ENCODE results near the gene SSTR3. TPM values are rescaled to one million over a fixed set of nuclear protein-coding genes. Genes with fewer than 3 reads are reported as not detected.

SSTR3 gene
- polyA plus RNA-seq, 1 donor from 2014 or later = not detected

Small RNA genes lying within 50 kb of the gene (small RNA-seq; reads per million reads assigned to genes)
- gene Z82188.1 = 0 reads per million in 3 experiments

Other genes with a start within 250 kb of the SSTR3 start
- 5.4 and 5.8 TPM in 2 replicates for gene TST, start 193.0 kb downstream of the SSTR3 start, polyA plus RNA-seq
- gene MPST, start 192.7 kb downstream of the SSTR3 start, polyA plus RNA-seq = 54.5 and 56.0 TPM in 2 replicates
- 96.3 and 111 TPM in 2 replicates for gene KCTD17, start 160.7 kb downstream of the SSTR3 start, polyA plus RNA-seq
- not detected in 2 replicates for gene TMPRSS6, start 102.8 kb downstream of the SSTR3 start, polyA plus RNA-seq
- gene IL2RB, start 62.6 kb downstream of the SSTR3 start, polyA plus RNA-seq = not detected in 2 replicates
- 5.3 and 7.9 TPM in 2 replicates for gene C1QTNF6, start 24.2 kb downstream of the SSTR3 start, polyA plus RNA-seq
- gene RAC2, start 31.8 kb upstream of the SSTR3 start, polyA plus RNA-seq = not detected in 2 replicates
- gene CYTH4, start 70.0 kb upstream of the SSTR3 start, polyA plus RNA-seq = not detected in 2 replicates
- 4.4 and 5.2 TPM in 2 replicates for gene ELFN2, start 215.0 kb upstream of the SSTR3 start, polyA plus RNA-seq

All from neural cell (in vitro differentiated cells).